Neural progenitor cell (in vitro differentiated cells): Measurements from ENCODE around the gene TBL1X. TPM values are rescaled to one million over a fixed set of nuclear protein-coding genes. Genes with fewer than 3 reads are reported as not detected.

Experiments
- DNase-seq: peaks from one replicate; pipeline ENCODE4 v3.0.0-alpha.2; 2016; ENCODE audit warnings: low spot score
- H2AFZ ChIP-seq: fragments of 200-600 bp; sonication (generic); replicated peaks from 2 replicates; pipeline ENCODE4 v1.6.1; 2016; ENCODE audit warnings: antibody characterized with exemption
- H3F3A ChIP-seq: fragments of 200-600 bp; sonication (generic); 2 replicates; pipeline ENCODE4 v1.6.1; 2016; ENCODE audit warnings: antibody characterized with exemption, low read depth
- H3K27ac ChIP-seq: fragments of 200-600 bp; sonication (generic); 2 replicates; pipeline ENCODE4 v1.5.1; 2016; ENCODE audit warnings: mild to moderate bottlenecking
- H3K27me3 ChIP-seq: fragments of 200-600 bp; sonication (generic); 2 replicates; pipeline ENCODE4 v1.6.1; 2016; ENCODE audit warnings: mild to moderate bottlenecking, moderate library complexity
- H3K36me3 ChIP-seq: fragments of 200-600 bp; sonication (generic); 2 replicates; pipeline ENCODE4 v1.5.1; 2016
- H3K4me1 ChIP-seq: fragments of 200-600 bp; sonication (generic); 2 replicates; pipeline ENCODE4 v1.6.1; 2016; ENCODE audit warnings: mixed run types
- H3K4me2 ChIP-seq: fragments of 200-600 bp; sonication (generic); 2 replicates; pipeline ENCODE4 v1.6.1; 2016
- H3K4me3 ChIP-seq: fragments of 200-600 bp; sonication (generic); 2 replicates; pipeline ENCODE4 v1.5.1; 2016
- H3K79me2 ChIP-seq: fragments of 200-600 bp; sonication (generic); 2 replicates; pipeline ENCODE4 v1.6.1; 2016; ENCODE audit warnings: low read depth
- H3K9ac ChIP-seq: fragments of 200-600 bp; sonication (generic); 2 replicates; pipeline ENCODE4 v1.6.1; 2016
- H3K9me3 ChIP-seq: fragments of 200-600 bp; sonication (generic); 2 replicates; pipeline ENCODE4 v1.5.1; 2016; ENCODE audit warnings: low read depth
- H4K20me1 ChIP-seq: fragments of 200-600 bp; sonication (generic); 2 replicates; pipeline ENCODE4 v1.6.1; 2016; ENCODE audit warnings: low read depth
- H3K27ac Mint-ChIP-seq: 3 replicates; pipeline ENCODE4 v1.8.0; 2021; ENCODE audit warnings: mixed read lengths
- H3K27me3 Mint-ChIP-seq: 2 replicates; pipeline ENCODE4 v1.8.0; 2022; ENCODE audit warnings: low read depth, mild to moderate bottlenecking, inconsistent platforms, moderate library complexity, mixed read lengths; ENCODE audit not compliant: insufficient read depth
- H3K36me3 Mint-ChIP-seq: 3 replicates; pipeline ENCODE4 v1.8.0; 2021; ENCODE audit warnings: mixed read lengths
- H3K4me1 Mint-ChIP-seq: 3 replicates; pipeline ENCODE4 v1.8.0; 2021; ENCODE audit warnings: mixed read lengths
- H3K4me3 Mint-ChIP-seq: 3 replicates; pipeline ENCODE4 v1.8.0; 2021; ENCODE audit warnings: mild to moderate bottlenecking, moderate library complexity, mixed read lengths
- H3K9me3 Mint-ChIP-seq: 3 replicates; pipeline ENCODE4 v1.8.0; 2020; ENCODE audit warnings: mixed read lengths
- EZH2 ChIP-seq: fragments of 200-600 bp; sonication (generic); IDR thresholded peaks from 2 replicates; pipeline ENCODE4 v1.6.1; 2017; ENCODE audit warnings: antibody characterized with exemption, mild to moderate bottlenecking, moderate library complexity
- EZH2phosphoT487 ChIP-seq: fragments of 200-600 bp; sonication (generic); IDR thresholded peaks from 2 replicates; pipeline ENCODE4 v1.6.1; 2017; ENCODE audit warnings: antibody characterized with exemption
- total RNA-seq: library from RNA; depleted of rRNA; stranded (reverse); fragments of >200 nt; gene quantifications from 2 replicates; pipeline ENCODE4 v1.2.3, GENCODE V29; 2015; ENCODE audit warnings: low replicate concordance
- TF ChIP-seq, protein P1 (sequence below): fragments of 200-600 bp; sonication (generic); IDR thresholded peaks from 2 replicates; pipeline ENCODE4 v1.5.1; 2017; ENCODE audit warnings: antibody characterized with exemption, mild to moderate bottlenecking

TBL1X gene
- total RNA-seq, 1 donor from 2014 or later, result 35.7 TPM

DNA sequence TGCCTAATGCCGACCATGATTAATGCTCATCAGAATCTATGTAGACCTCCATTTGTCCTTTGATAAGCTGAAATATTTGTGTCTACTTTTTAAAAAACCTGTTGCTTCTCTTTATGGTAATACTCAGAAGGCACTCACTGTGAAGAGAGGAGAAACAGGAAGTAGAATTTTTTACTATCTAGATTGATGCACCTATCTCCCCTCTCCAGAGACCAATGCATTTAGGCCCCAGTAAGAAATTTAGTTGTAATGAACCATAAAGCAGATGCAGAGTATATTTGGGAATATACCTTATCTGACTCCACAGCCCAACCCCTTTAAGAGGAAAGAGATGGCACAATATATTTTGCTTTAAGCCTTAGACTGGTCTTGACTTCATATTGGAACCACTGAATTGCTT is 11.1 kb downstream of the TBL1X start:
- no peaks in the 10 kb centered on the region for H3K9me3 ChIP-seq
- H4K20me1 ChIP-seq, result peaks cover 30% of the 10 kb centered on the region
- H3K4me1 Mint-ChIP-seq, result peaks cover 3% of the 10 kb centered on the region
- H3K27ac ChIP-seq, result no peak overlapping the region
- H3K9me3 Mint-ChIP-seq, result peaks cover 62% of the 10 kb centered on the region
- no peaks in the 10 kb centered on the region for H3K4me1 ChIP-seq
- H3K27ac Mint-ChIP-seq, result no peak overlapping the region
- H3K4me2 ChIP-seq, result no peak overlapping the region
- no peak overlapping the region for H3K4me3 Mint-ChIP-seq
- H3K36me3 ChIP-seq, result peaks cover 2% of the 10 kb centered on the region
- peaks cover 99% of the 10 kb centered on the region for H3K79me2 ChIP-seq
- H3K27me3 ChIP-seq, result no peaks in the 10 kb centered on the region
- no peak overlapping the region for H3K4me3 ChIP-seq
- DNase-seq, result no peak
- peaks cover 73% of the 10 kb centered on the region for H3K36me3 Mint-ChIP-seq
- peaks cover 2% of the 10 kb centered on the region for H3K27me3 Mint-ChIP-seq
- no peaks in the 10 kb centered on the region for H3F3A ChIP-seq
- TF ChIP-seq, protein P1, sequence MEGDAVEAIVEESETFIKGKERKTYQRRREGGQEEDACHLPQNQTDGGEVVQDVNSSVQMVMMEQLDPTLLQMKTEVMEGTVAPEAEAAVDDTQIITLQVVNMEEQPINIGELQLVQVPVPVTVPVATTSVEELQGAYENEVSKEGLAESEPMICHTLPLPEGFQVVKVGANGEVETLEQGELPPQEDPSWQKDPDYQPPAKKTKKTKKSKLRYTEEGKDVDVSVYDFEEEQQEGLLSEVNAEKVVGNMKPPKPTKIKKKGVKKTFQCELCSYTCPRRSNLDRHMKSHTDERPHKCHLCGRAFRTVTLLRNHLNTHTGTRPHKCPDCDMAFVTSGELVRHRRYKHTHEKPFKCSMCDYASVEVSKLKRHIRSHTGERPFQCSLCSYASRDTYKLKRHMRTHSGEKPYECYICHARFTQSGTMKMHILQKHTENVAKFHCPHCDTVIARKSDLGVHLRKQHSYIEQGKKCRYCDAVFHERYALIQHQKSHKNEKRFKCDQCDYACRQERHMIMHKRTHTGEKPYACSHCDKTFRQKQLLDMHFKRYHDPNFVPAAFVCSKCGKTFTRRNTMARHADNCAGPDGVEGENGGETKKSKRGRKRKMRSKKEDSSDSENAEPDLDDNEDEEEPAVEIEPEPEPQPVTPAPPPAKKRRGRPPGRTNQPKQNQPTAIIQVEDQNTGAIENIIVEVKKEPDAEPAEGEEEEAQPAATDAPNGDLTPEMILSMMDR, result no peak
- no peak for TF ChIP-seq EZH2
- no peak for TF ChIP-seq EZH2phosphoT487
- no peak overlapping the region for H3K9ac ChIP-seq
- H2AFZ ChIP-seq, result no peak overlapping the region

GRCh38 chrX:9476810-9477575 is 12.1 kb downstream of the TBL1X start:
- no peaks in the 10 kb centered on the region for H3K4me1 ChIP-seq
- no peak overlapping the region for H3K4me3 ChIP-seq
- no peak overlapping the region for H3K4me3 Mint-ChIP-seq
- no peaks in the 10 kb centered on the region for H3K27me3 ChIP-seq
- peaks cover 97% of the 10 kb centered on the region for H3K79me2 ChIP-seq
- H3K9ac ChIP-seq, result no peak overlapping the region
- peaks cover 61% of the 10 kb centered on the region for H3K9me3 Mint-ChIP-seq
- H3K4me2 ChIP-seq, result no peak overlapping the region
- DNase-seq, result no peak
- no peak overlapping the region for H2AFZ ChIP-seq
- H3K27ac ChIP-seq, result no peak overlapping the region
- H3K36me3 Mint-ChIP-seq, result peaks cover 72% of the 10 kb centered on the region
- H3K4me1 Mint-ChIP-seq, result no peaks in the 10 kb centered on the region
- H3K27me3 Mint-ChIP-seq, result peaks cover 2% of the 10 kb centered on the region
- H3F3A ChIP-seq, result no peaks in the 10 kb centered on the region
- H3K36me3 ChIP-seq, result peaks cover 6% of the 10 kb centered on the region
- H3K9me3 ChIP-seq, result no peaks in the 10 kb centered on the region
- H4K20me1 ChIP-seq, result peaks cover 20% of the 10 kb centered on the region
- H3K27ac Mint-ChIP-seq, result no peak overlapping the region
- TF ChIP-seq, protein P1, result no peak
- TF ChIP-seq EZH2phosphoT487, result no peak
- TF ChIP-seq EZH2, result no peak

GRCh38 chrX:9482408-9482807 is 17.6 kb downstream of the TBL1X start:
- H3K4me3 ChIP-seq, result no peak overlapping the region
- peaks cover 96% of the 10 kb centered on the region for H3K79me2 ChIP-seq
- H3K27ac ChIP-seq, result no peak overlapping the region
- no peak overlapping the region for H2AFZ ChIP-seq
- H3K36me3 ChIP-seq, result peaks cover 3% of the 10 kb centered on the region
- H3K4me2 ChIP-seq, result no peak overlapping the region
- H3F3A ChIP-seq, result no peaks in the 10 kb centered on the region
- H3K36me3 Mint-ChIP-seq, result peaks cover 70% of the 10 kb centered on the region
- no peaks in the 10 kb centered on the region for H3K9me3 ChIP-seq
- no peak overlapping the region for H3K9ac ChIP-seq
- TF ChIP-seq EZH2 (no peak), EZH2phosphoT487 (no peak)
- TF ChIP-seq, protein P1, result no peak
- no peak overlapping the region for H3K4me3 Mint-ChIP-seq
- H3K27ac Mint-ChIP-seq, result no peak overlapping the region
- H3K4me1 Mint-ChIP-seq, result peaks cover 3% of the 10 kb centered on the region
- no peaks in the 10 kb centered on the region for H3K4me1 ChIP-seq
- peaks cover 53% of the 10 kb centered on the region for H3K9me3 Mint-ChIP-seq
- no peak for DNase-seq
- H3K27me3 Mint-ChIP-seq, result no peaks in the 10 kb centered on the region
- no peaks in the 10 kb centered on the region for H3K27me3 ChIP-seq
- H4K20me1 ChIP-seq, result peaks cover 6% of the 10 kb centered on the region
